C4-2B (cell line): Measurements from ENCODE around the gene NFIA.

Experiments
- CTCF ChIP-seq: fragments of 450-650 bp; conservative IDR thresholded peaks from 2 replicates; pipeline ENCODE4 v1.5.1; 2017; ENCODE audit warnings: mild to moderate bottlenecking
- ZFX ChIP-seq: fragments of 450-650 bp; IDR thresholded peaks from 2 replicates; pipeline ENCODE4 v1.6.1; 2017

- TF ChIP-seq CTCF (no peak), ZFX (no peak)
Observed at GRCh38 chr1:61444288-61444687, 361.9 kb downstream of the NFIA start.
